ENCODE results near the gene PALD1. TPM values are rescaled to one million over a fixed set of nuclear protein-coding genes. Genes with fewer than 3 reads are reported as not detected.
A peak's percentile ranks its signal among the peaks of the same experiment; 100 is the strongest.

The PALD1 gene
- total RNA-seq, 2 experiments from 2014 or later: 6.6 to 6.8 TPM

DNA sequence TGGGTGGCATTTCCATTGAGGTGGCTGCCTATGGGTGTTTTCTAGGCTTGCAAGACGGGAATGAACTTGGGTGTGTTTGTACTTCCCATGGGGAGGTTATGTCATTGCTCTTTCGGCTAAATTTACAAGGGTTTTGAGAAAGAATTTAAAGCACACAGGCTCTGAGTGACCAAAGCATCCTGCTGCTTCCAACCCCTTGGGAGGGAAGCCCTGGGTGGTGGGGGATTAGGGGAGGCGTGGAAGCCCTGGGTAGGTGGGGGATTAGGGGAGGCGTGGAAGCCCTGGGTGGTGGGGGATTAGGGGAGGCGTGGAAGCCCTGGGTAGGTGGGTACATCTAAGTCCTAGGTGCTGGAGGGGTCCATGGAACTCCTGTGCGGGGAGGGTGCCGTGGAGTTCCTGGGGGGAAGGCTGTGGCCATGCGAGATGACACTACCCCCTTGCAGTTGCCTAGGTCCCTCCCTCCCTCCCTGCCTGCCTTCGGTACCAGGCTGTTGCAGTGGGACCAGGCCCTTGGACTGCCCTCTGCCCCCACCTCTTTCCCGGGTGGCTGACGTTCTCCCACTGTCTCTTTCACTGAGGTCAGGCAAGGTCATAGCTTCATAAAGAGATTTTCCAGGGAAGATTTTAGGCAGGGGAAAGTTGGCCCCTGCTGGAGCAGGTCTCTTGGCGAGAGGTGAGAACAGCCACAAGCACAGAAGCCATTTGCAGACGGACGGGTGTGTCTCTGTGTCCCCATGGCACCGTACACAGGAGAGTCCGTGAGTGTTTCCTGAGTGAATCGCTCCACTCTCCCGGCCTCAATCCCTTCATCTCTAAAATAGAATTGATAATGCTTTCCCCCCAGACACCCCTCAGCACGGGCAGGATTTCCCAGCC, 104.5 kb downstream of the PALD1 start:
- peaks cover 2% of the 10 kb centered on the region for H3K9me3 Mint-ChIP-seq
- ChIA-PET POLR2A (interaction anchor here (0.6 kb wide), 2 partner anchors 18 to 1740 kb away, joined by 3 read pairs; no protein-coding TSS in a partner anchor), CTCF (interaction anchor here (0.6 to 1.1 kb wide), 2 partner anchors 24 to 37 kb away, joined by 3 read pairs; no protein-coding TSS in a partner anchor)
- peaks cover 55% of the 10 kb centered on the region for H3K4me1 Mint-ChIP-seq (ENCODE audit: low read depth)
- intact Hi-C loops (cut with micrococcal nuclease): no loop called here
- TF ChIP-seq, protein P1, sequence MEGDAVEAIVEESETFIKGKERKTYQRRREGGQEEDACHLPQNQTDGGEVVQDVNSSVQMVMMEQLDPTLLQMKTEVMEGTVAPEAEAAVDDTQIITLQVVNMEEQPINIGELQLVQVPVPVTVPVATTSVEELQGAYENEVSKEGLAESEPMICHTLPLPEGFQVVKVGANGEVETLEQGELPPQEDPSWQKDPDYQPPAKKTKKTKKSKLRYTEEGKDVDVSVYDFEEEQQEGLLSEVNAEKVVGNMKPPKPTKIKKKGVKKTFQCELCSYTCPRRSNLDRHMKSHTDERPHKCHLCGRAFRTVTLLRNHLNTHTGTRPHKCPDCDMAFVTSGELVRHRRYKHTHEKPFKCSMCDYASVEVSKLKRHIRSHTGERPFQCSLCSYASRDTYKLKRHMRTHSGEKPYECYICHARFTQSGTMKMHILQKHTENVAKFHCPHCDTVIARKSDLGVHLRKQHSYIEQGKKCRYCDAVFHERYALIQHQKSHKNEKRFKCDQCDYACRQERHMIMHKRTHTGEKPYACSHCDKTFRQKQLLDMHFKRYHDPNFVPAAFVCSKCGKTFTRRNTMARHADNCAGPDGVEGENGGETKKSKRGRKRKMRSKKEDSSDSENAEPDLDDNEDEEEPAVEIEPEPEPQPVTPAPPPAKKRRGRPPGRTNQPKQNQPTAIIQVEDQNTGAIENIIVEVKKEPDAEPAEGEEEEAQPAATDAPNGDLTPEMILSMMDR (IDR thresholded peaks at IDR 0.05): no peak
- no peak overlapping the region for H3K4me3 Mint-ChIP-seq
- H3K36me3 Mint-ChIP-seq (ENCODE audit: low read depth): no peaks in the 10 kb centered on the region
- H3K27ac Mint-ChIP-seq: no peak overlapping the region
- no peaks in the 10 kb centered on the region for H3K27me3 Mint-ChIP-seq
- no peak for ATAC-seq
- DNase-seq: peak; percentile 0

DNA sequence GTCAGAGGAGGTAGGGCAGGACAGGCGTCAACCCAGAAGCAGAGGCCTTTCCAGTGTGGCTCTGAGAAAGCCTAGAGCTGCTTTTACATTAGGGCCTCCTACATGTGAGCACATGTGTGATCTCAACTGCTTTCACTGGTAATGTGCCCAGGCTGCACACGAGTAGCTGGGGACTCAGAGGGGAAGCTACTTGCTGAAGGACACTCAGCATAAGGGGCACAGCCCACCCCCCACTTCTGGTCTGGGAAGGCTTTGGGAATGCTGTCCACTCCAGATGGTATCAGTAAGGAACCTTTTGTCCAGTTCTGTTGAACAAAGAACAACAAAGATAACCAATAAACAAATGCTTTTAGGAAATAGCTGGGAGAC, 105.1 kb downstream of the PALD1 start:
- H3K4me1 Mint-ChIP-seq (ENCODE audit: low read depth): peaks cover 55% of the 10 kb centered on the region
- peaks cover 2% of the 10 kb centered on the region for H3K9me3 Mint-ChIP-seq
- no peaks in the 10 kb centered on the region for H3K36me3 Mint-ChIP-seq (ENCODE audit: low read depth)
- no peak overlapping the region for H3K4me3 Mint-ChIP-seq
- H3K27ac Mint-ChIP-seq: no peak overlapping the region
- intact Hi-C loops (cut with micrococcal nuclease): no loop called here
- DNase-seq: peak; percentile 1
- no peaks in the 10 kb centered on the region for H3K27me3 Mint-ChIP-seq
- TF ChIP-seq, protein P1 (IDR thresholded peaks at IDR 0.05): no peak
- no peak for ATAC-seq
- ChIA-PET POLR2A (interaction anchor here (0.6 kb wide), 1 partner anchor 1740 kb away, joined by 3 read pairs; no protein-coding TSS in a partner anchor), CTCF (interaction anchor here (0.8 to 1.5 kb wide), 4 partner anchors 8 to 25 kb away, joined by 3 to 5 read pairs (median 3); no protein-coding TSS in a partner anchor)

DNA sequence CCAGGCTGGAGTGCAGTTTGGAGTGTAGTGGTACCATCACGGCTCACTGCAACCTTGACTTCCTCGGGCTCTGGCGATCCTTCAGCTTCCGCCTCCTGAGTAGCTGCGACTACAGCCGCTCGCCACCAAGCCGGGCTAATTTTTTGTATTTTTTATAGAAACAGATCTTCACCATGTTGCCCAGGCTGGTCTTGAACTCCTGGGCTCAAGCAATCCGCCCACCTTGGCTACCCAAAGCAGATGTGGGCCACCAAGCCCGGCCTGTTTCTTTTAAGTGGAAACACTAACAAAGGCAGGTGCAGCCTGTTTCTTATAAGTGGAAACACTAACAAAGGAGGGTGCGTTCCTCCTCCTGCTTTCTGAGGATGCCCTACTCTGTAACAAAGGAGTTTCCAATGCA, 105.8 kb downstream of the PALD1 start:
- TF ChIP-seq, protein P1 (IDR thresholded peaks at IDR 0.05): no peak
- intact Hi-C loops (cut with micrococcal nuclease): no loop called here
- ChIA-PET POLR2A (no interaction called here), CTCF (interaction anchor here (0.8 to 1.5 kb wide), 3 partner anchors 8 to 15 kb away, joined by 3 to 5 read pairs (median 3); no protein-coding TSS in a partner anchor)
- no peak for ATAC-seq
- H3K4me3 Mint-ChIP-seq: no peak overlapping the region
- H3K27me3 Mint-ChIP-seq: no peaks in the 10 kb centered on the region
- peak; percentile 1 for DNase-seq
- H3K36me3 Mint-ChIP-seq (ENCODE audit: low read depth): no peaks in the 10 kb centered on the region
- no peak overlapping the region for H3K27ac Mint-ChIP-seq
- H3K4me1 Mint-ChIP-seq (ENCODE audit: low read depth): peaks cover 56% of the 10 kb centered on the region
- peaks cover 2% of the 10 kb centered on the region for H3K9me3 Mint-ChIP-seq

GRCh38 chr10:70584909-70585544, 106.5 kb downstream of the PALD1 start:
- Mint-ChIP-seq H3K36me3 (ENCODE audit: low read depth) (no peaks in the 10 kb centered on the region), H3K27me3 (no peaks in the 10 kb centered on the region), H3K4me1 (ENCODE audit: low read depth) (peaks cover 52% of the 10 kb centered on the region), H3K27ac (peak overlapping the region; percentile 46), H3K9me3 (no peaks in the 10 kb centered on the region), H3K4me3 (no peak overlapping the region)
- ChIA-PET CTCF (interaction anchor here (1.4 to 1.5 kb wide), 3 partner anchors 14 to 35 kb away, joined by 3 to 6 read pairs (median 3); no protein-coding TSS in a partner anchor), POLR2A (interaction anchor here (1.6 to 2.3 kb wide), 2 partner anchors 9 to 17 kb away, joined by 6 to 10 read pairs; no protein-coding TSS in a partner anchor)
- peak; percentile 52 for ATAC-seq
- TF ChIP-seq, protein P1 (IDR thresholded peaks at IDR 0.05): no peak
- intact Hi-C loops (cut with micrococcal nuclease): no loop called here
- peak; percentile 28 for DNase-seq
